ENCODE results near the gene COX6A2.
"Not testable (repeated sequence)": the region's sequence is repeated elsewhere in the genome, so short reads cannot be mapped to it uniquely, and the experiment has no call there.

The COX6A2 gene

GRCh38 chr16:31421587-31421986, 6.6 kb downstream of the COX6A2 start:
- Histone ChIP-seq H3K36me3 (no peaks in the 10 kb centered on the region), H3K27me3 (no peaks in the 10 kb centered on the region), H3K4me1 (no peaks in the 10 kb centered on the region), H3K4me3 (ENCODE audit: low read depth, low read length) (no peak overlapping the region), H3K9me3 (no peaks in the 10 kb centered on the region)
- DNase-seq, result no peak
- TF ChIP-seq CTCF (IDR thresholded peaks at IDR 0.05; ENCODE audit: low read depth, low read length), result no peak

GRCh38 chr16:31420037-31420436, 8.1 kb downstream of the COX6A2 start:
- Histone ChIP-seq H3K9me3 (no peaks in the 10 kb centered on the region), H3K27me3 (no peaks in the 10 kb centered on the region)
- no peak for TF ChIP-seq CTCF (IDR thresholded peaks at IDR 0.05; ENCODE audit: low read depth, low read length)

GRCh38 chr16:31417916-31418315, 10.2 kb downstream of the COX6A2 start:
- no peak for TF ChIP-seq CTCF (IDR thresholded peaks at IDR 0.05; ENCODE audit: low read depth, low read length)
- Histone ChIP-seq H3K27me3 (no peaks in the 10 kb centered on the region), H3K4me3 (ENCODE audit: low read depth, low read length) (no peak overlapping the region), H3K4me1 (no peaks in the 10 kb centered on the region), H3K36me3 (no peaks in the 10 kb centered on the region), H3K9me3 (no peaks in the 10 kb centered on the region)
- no peak for DNase-seq

More at GRCh38 chr16:31420037-31420436, 8.1 kb downstream of the COX6A2 start:
- no peaks in the 10 kb centered on the region for H3K4me1 ChIP-seq
- H3K4me3 ChIP-seq (ENCODE audit: low read depth, low read length), result no peak overlapping the region
- DNase-seq, result no peak
- H3K36me3 ChIP-seq, result no peaks in the 10 kb centered on the region

- not testable (repeated sequence) for DNase-seq; H3K4me3 ChIP-seq (ENCODE audit: low read depth, low read length); H3K4me1 ChIP-seq; H3K27me3 ChIP-seq; H3K36me3 ChIP-seq; H3K9me3 ChIP-seq
These were observed 11.1 kb downstream of the COX6A2 start for GRCh38 chr16:31417036-31417435.

- H3K4me3 ChIP-seq (ENCODE audit: low read depth, low read length), result no peak overlapping the region
- no peaks in the 10 kb centered on the region for H3K27me3 ChIP-seq
- no peak for TF ChIP-seq CTCF (IDR thresholded peaks at IDR 0.05; ENCODE audit: low read depth, low read length)
- no peaks in the 10 kb centered on the region for H3K36me3 ChIP-seq
- no peaks in the 10 kb centered on the region for H3K9me3 ChIP-seq
- no peaks in the 10 kb centered on the region for H3K4me1 ChIP-seq
- no peak for DNase-seq
These were observed 11.8 kb downstream of the COX6A2 start for GRCh38 chr16:31416371-31416770.

GRCh38 chr16:31414706-31415105, 13.5 kb downstream of the COX6A2 start:
- no peak for DNase-seq
- TF ChIP-seq CTCF (IDR thresholded peaks at IDR 0.05; ENCODE audit: low read depth, low read length), result no peak
- no peaks in the 10 kb centered on the region for H3K9me3 ChIP-seq
- no peaks in the 10 kb centered on the region for H3K4me1 ChIP-seq
- no peaks in the 10 kb centered on the region for H3K27me3 ChIP-seq
- no peaks in the 10 kb centered on the region for H3K36me3 ChIP-seq
- H3K4me3 ChIP-seq (ENCODE audit: low read depth, low read length), result no peak overlapping the region

GRCh38 chr16:31413943-31414342, 14.2 kb downstream of the COX6A2 start:
- H3K4me3 ChIP-seq (ENCODE audit: low read depth, low read length), result no peak overlapping the region
- no peaks in the 10 kb centered on the region for H3K27me3 ChIP-seq
- H3K4me1 ChIP-seq, result no peaks in the 10 kb centered on the region
- DNase-seq, result no peak
- no peaks in the 10 kb centered on the region for H3K9me3 ChIP-seq
- TF ChIP-seq CTCF (IDR thresholded peaks at IDR 0.05; ENCODE audit: low read depth, low read length), result no peak
- no peaks in the 10 kb centered on the region for H3K36me3 ChIP-seq
